Kidney (tissue), 14 donors: ENCODE data around the gene JAKMIP1. TPM values are rescaled to one million over a fixed set of nuclear protein-coding genes. Genes with fewer than 3 reads are reported as not detected.
A peak's percentile ranks its signal among the peaks of the same experiment; 100 is the strongest.

Experiments
- DNase-seq, 5 donors: peaks; one replicate each; pipeline ENCODE4 v3.0.0-alpha.2; 2013 to 2020
- FAIRE-seq: peaks from 2 replicates; lab custom pipeline; 2012; peaks lifted over from hg19 to GRCh38; lab: Jason Lieb, UNC
- H3K27ac ChIP-seq, 2 donors: one replicate each; pipeline ENCODE4 v1.7.0; 2013; ENCODE audit warnings: low read depth in 2 of 2, low read length in 2 of 2, inconsistent platforms in 1 of 2
- H3K27me3 ChIP-seq: one replicate; pipeline ENCODE4 v1.7.1; 2013; ENCODE audit warnings: low read length, inconsistent platforms; ENCODE audit not compliant: control insufficient read depth, insufficient read depth
- H3K36me3 ChIP-seq, 3 donors: one replicate each; pipeline versions ENCODE4 v1.7.0 to v1.7.1; 2013; ENCODE audit warnings: low read length in 3 of 3, control low read depth in 1 of 3, inconsistent platforms in 1 of 3; ENCODE audit not compliant: insufficient read depth in 3 of 3, control insufficient read depth in 2 of 3
- H3K4me1 ChIP-seq, 3 donors: one replicate each; pipeline versions ENCODE4 v1.7.0 to v1.7.1; 2013; ENCODE audit warnings: low read length in 3 of 3, inconsistent platforms in 1 of 3, low read depth in 1 of 3; ENCODE audit not compliant: control insufficient read depth in 2 of 3, insufficient read depth in 2 of 3
- H3K4me3 ChIP-seq, 3 donors: one replicate each; pipeline versions ENCODE4 v1.7.0 to v1.8.1; 2013; ENCODE audit warnings: low read length in 3 of 3, control low read depth in 1 of 3, inconsistent platforms in 1 of 3
- H3K9ac ChIP-seq, 3 donors: one replicate each; pipeline versions ENCODE4 v1.7.0 to v1.7.1; 2013; ENCODE audit warnings: low read length in 3 of 3, control low read depth in 1 of 3, inconsistent platforms in 1 of 3
- H3K9me3 ChIP-seq, 3 donors: one replicate each; pipeline versions ENCODE4 v1.7.0 to v1.7.1; 2013; ENCODE audit warnings: low read length in 3 of 3, control low read depth in 1 of 3, inconsistent platforms in 1 of 3; ENCODE audit not compliant: control insufficient read depth in 2 of 3, insufficient read depth in 1 of 3
- intact Hi-C: fragments of 100-400 bp; cut with DNase I; formaldehyde crosslinking; loops from one replicate; pipeline ENCODE4 v1.11.1; 2022
- polyA plus RNA-seq: library from polyadenylated mRNA; stranded (reverse); fragments of 350-450 nt; fragmentation: Illumina TruSeq; extraction: RNeasy Lipid Tissue Mini Kit (QIAGEN cat#74804); gene quantifications from one replicate; pipeline ENCODE4 v1.2.3, GENCODE V29; 2014; ENCODE audit warnings: low read depth, low replicate concordance; ENCODE audit not compliant: insufficient read depth
- total RNA-seq: library from RNA; stranded (reverse); fragmentation: NEBNext Ultra II Directional; extraction: Animal tissue kit (Norgen Biotek cat#: 25700); gene quantifications from one replicate; pipeline ENCODE4 v1.2.1, GENCODE V29; 2021
- TF ChIP-seq, protein P1 (sequence below): IDR thresholded peaks from 3 replicates; pipeline ENCODE4 v1.5.1; 2012; ENCODE audit warnings: mild to moderate bottlenecking, moderate library complexity, borderline replicate concordance; ENCODE audit not compliant: insufficient read depth; ENCODE audit errors: extremely low read depth
- donor health status: control.
- donor health status: control.
- donor health status: control.
- donor health status: control.
- donor health status: control.
- donor health status: DM: yes; HTN: yes; CAD: no.
- donor health status: Normal renal cell carcinoma (clear cell type).

JAKMIP1 gene
- total and polyA plus RNA-seq, 2 donors from 2014 or later, result 0.69 TPM; not detected in 1

DNA sequence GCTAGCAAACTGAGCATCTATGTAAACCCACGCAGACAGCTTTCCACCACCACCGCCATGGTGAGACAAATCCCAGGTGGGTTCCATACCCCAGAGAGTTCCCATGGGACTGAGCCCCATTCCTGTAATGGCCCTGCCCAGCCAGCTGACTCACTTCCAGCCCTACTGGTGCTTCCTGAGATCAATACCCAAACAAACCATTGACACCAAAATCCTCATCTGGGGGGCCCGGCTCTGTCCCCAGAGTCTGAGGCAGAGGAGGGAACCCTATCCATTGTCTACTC is 30.1 kb upstream of the JAKMIP1 start:
- Histone ChIP-seq H3K4me3 (no peak overlapping the region), H3K4me1 (no peaks in the 10 kb centered on the region), H3K36me3 (no peaks in the 10 kb centered on the region), H3K9me3 (no peaks in the 10 kb centered on the region), H3K27ac (no peak overlapping the region), H3K9ac (no peak overlapping the region), H3K27me3 (no peaks in the 10 kb centered on the region)
- DNase-seq, result no peak
- TF ChIP-seq, protein P1, sequence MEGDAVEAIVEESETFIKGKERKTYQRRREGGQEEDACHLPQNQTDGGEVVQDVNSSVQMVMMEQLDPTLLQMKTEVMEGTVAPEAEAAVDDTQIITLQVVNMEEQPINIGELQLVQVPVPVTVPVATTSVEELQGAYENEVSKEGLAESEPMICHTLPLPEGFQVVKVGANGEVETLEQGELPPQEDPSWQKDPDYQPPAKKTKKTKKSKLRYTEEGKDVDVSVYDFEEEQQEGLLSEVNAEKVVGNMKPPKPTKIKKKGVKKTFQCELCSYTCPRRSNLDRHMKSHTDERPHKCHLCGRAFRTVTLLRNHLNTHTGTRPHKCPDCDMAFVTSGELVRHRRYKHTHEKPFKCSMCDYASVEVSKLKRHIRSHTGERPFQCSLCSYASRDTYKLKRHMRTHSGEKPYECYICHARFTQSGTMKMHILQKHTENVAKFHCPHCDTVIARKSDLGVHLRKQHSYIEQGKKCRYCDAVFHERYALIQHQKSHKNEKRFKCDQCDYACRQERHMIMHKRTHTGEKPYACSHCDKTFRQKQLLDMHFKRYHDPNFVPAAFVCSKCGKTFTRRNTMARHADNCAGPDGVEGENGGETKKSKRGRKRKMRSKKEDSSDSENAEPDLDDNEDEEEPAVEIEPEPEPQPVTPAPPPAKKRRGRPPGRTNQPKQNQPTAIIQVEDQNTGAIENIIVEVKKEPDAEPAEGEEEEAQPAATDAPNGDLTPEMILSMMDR, result no peak
- FAIRE-seq, result no peak
- intact Hi-C loops, result no loop called here

DNA sequence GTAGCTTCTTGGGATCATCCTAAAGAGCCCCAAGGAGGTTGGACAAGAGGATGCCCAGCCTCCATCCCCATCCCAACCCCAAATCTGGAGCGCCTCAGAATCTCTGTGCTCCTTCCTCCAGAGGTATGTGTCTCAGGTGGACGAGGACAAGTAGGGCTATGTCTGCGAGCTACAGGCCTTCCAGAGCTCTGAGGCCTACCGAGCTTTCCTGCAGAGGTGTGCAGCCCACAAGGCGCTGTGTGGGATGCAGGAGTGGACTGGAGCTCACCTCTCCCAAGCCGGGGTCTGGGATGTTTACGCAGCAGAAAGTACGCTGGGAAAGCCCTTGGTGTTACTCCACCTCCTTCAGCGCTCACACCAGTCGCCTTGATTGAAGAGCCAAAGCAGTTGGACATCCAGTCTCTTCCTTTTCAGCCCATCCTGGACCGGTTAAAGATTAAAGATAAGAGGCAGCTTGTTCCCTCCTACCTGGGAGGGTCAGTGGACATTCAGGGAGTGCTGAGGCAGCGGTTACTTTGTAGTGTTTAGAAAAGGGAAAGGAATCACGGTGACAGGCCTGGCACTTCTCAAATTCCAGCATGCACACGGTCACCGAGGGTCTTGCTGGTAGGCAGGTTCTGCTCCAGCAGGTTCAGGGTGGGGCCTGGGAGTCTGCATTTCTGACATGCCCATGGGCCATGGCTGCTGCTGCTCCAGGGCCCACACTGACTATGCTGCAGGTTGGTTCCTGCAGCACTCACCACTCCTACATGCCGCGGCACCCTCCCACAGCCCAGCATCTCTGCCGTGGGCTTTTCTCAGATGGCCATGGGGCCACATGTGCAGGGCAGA is 29.5 kb upstream of the JAKMIP1 start:
- H3K36me3 ChIP-seq, result no peaks in the 10 kb centered on the region
- no peaks in the 10 kb centered on the region for H3K4me1 ChIP-seq
- H3K9ac ChIP-seq, result no peak overlapping the region
- DNase-seq (no peak), FAIRE-seq (no peak)
- intact Hi-C loops, result no loop called here
- no peaks in the 10 kb centered on the region for H3K9me3 ChIP-seq
- no peaks in the 10 kb centered on the region for H3K27me3 ChIP-seq
- no peak overlapping the region for H3K27ac ChIP-seq
- H3K4me3 ChIP-seq, result no peak overlapping the region
- TF ChIP-seq, protein P1, result no peak

DNA sequence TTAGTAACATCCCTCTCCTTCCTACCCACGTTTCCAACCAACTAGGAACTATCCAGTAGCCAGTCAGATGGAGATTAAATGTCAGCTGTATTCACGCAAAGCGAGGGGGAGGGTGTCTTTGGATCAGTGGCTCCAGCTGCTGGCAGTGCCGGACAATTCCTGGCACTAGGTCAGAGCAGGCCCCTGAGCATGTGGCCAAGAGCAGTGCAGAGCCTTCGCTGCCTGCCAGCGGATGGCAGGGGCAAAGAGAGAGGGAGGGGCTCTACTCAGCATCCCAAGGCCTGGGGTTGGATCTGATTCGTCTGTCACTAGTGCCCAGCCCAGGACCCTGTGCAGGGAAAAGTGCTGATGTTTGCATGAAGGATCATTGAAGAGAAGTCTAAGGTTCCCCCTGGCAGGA is 28.7 kb upstream of the JAKMIP1 start:
- intact Hi-C loops, result no loop called here

More for the DNA sequence above, 28.7 kb upstream of the JAKMIP1 start:
- H3K4me3 ChIP-seq, result no peak overlapping the region
- FAIRE-seq, result no peak
- H3K4me1 ChIP-seq, result no peaks in the 10 kb centered on the region
- H3K27ac ChIP-seq, result no peak overlapping the region
- peak in 3 of 5 donors; percentile 48 to 67 (median 58) for DNase-seq
- H3K9me3 ChIP-seq, result no peaks in the 10 kb centered on the region
- no peaks in the 10 kb centered on the region for H3K27me3 ChIP-seq
- no peak overlapping the region for H3K9ac ChIP-seq
- H3K36me3 ChIP-seq, result no peaks in the 10 kb centered on the region
- TF ChIP-seq, protein P1, result no peak
